Osteoblast (primary cell): ENCODE data around the gene HOXC9. TPM values are rescaled to one million over a fixed set of nuclear protein-coding genes. Genes with fewer than 3 reads are reported as not detected.
"Not testable (repeated sequence)": the region's sequence is repeated elsewhere in the genome, so short reads cannot be mapped to it uniquely, and the experiment has no call there.

ENCODE experiments used
- DNase-seq: peaks from one replicate; pipeline ENCODE4 v3.0.0; 2011; ENCODE audit warnings: low spot score, mixed read lengths; ENCODE audit not compliant: insufficient read length; ENCODE audit errors: missing footprints
- H2AFZ ChIP-seq: 2 replicates; pipeline ENCODE4 v1.6.0; 2011; ENCODE audit warnings: mild to moderate bottlenecking, low read length
- H3K27ac ChIP-seq: 2 replicates; pipeline ENCODE4 v1.5.1; 2011; ENCODE audit warnings: mild to moderate bottlenecking, low read depth, low read length, moderate library complexity
- H3K27me3 ChIP-seq: 2 replicates; pipeline ENCODE4 v1.6.0; 2012; ENCODE audit warnings: mild to moderate bottlenecking, control low read depth, inconsistent platforms, low read length, moderate library complexity; ENCODE audit not compliant: insufficient read depth
- H3K36me3 ChIP-seq: 2 replicates; pipeline ENCODE4 v1.5.1; 2011; ENCODE audit warnings: mild to moderate bottlenecking, low read length, control low read depth, moderate library complexity; ENCODE audit not compliant: insufficient read depth
- H3K4me1 ChIP-seq: 2 replicates; pipeline ENCODE4 v1.5.1; 2011; ENCODE audit warnings: mild to moderate bottlenecking, low read length, control low read depth, moderate library complexity; ENCODE audit not compliant: insufficient read depth
- H3K4me2 ChIP-seq: 2 replicates; pipeline ENCODE4 v1.6.0; 2011; ENCODE audit warnings: mild to moderate bottlenecking, low read length; ENCODE audit not compliant: insufficient read depth
- H3K4me3 ChIP-seq: fragments of 200-600 bp; sonication (generic); 3 replicates; pipeline ENCODE4 v1.5.1; 2012; ENCODE audit warnings: mild to moderate bottlenecking, low read length, inconsistent platforms; ENCODE audit not compliant: insufficient read depth
- H3K79me2 ChIP-seq: 2 replicates; pipeline ENCODE4 v1.6.0; 2012; ENCODE audit warnings: mild to moderate bottlenecking, low read length, control low read depth, inconsistent platforms; ENCODE audit not compliant: insufficient read depth
- H3K9me3 ChIP-seq: 2 replicates; pipeline ENCODE4 v1.5.1; 2011; ENCODE audit warnings: low read depth, low read length, control low read depth
- H4K20me1 ChIP-seq: 2 replicates; pipeline ENCODE4 v1.6.0; 2012; ENCODE audit warnings: mild to moderate bottlenecking, low read length, control low read depth; ENCODE audit not compliant: insufficient read depth
- total RNA-seq: library from RNA; depleted of rRNA; stranded (reverse); fragments of >200 nt; gene quantifications from 2 replicates; pipeline ENCODE4 v1.2.3, GENCODE V29; 2012
- TF ChIP-seq, protein P1 (sequence below): IDR thresholded peaks from 2 replicates; pipeline ENCODE4 v1.5.1; 2011; ENCODE audit warnings: mild to moderate bottlenecking, low read depth, low read length, moderate library complexity; ENCODE audit errors: extremely low read depth

The HOXC9 gene
- total RNA-seq, 1 donor, result 11.6 TPM

DNA sequence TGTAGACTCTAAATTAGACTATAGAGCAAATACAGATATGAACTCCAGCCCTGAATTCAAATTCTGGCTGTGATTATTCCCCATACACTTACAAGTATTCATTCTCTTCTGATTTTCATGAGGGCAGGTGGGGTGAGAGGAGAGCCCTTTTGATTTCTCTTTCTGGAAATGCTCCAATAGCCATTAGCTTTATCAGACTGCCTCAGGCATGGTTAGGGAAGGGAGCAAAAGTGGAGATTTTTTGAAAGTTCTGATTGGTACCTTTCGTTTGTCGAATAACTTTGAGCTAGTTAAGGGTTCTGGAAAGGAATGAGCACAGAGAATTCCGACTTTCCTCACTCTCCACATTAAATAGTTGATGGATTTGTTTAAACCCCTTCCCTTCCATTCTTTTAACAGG, 40.7 kb downstream of the HOXC9 start:
- H3K9me3 ChIP-seq, result no peaks in the 10 kb centered on the region
- H3K4me2 ChIP-seq, result no peak overlapping the region
- H4K20me1 ChIP-seq, result peaks cover 70% of the 10 kb centered on the region
- DNase-seq, result no peak
- H3K36me3 ChIP-seq, result no peaks in the 10 kb centered on the region
- H3K79me2 ChIP-seq, result peaks cover 30% of the 10 kb centered on the region
- H3K4me3 ChIP-seq, result no peak overlapping the region
- H3K27me3 ChIP-seq, result no peaks in the 10 kb centered on the region
- H3K27ac ChIP-seq, result no peak overlapping the region
- H3K4me1 ChIP-seq, result peaks cover 30% of the 10 kb centered on the region
- TF ChIP-seq, protein P1, sequence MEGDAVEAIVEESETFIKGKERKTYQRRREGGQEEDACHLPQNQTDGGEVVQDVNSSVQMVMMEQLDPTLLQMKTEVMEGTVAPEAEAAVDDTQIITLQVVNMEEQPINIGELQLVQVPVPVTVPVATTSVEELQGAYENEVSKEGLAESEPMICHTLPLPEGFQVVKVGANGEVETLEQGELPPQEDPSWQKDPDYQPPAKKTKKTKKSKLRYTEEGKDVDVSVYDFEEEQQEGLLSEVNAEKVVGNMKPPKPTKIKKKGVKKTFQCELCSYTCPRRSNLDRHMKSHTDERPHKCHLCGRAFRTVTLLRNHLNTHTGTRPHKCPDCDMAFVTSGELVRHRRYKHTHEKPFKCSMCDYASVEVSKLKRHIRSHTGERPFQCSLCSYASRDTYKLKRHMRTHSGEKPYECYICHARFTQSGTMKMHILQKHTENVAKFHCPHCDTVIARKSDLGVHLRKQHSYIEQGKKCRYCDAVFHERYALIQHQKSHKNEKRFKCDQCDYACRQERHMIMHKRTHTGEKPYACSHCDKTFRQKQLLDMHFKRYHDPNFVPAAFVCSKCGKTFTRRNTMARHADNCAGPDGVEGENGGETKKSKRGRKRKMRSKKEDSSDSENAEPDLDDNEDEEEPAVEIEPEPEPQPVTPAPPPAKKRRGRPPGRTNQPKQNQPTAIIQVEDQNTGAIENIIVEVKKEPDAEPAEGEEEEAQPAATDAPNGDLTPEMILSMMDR, result no peak
- H2AFZ ChIP-seq, result no peak overlapping the region

DNA sequence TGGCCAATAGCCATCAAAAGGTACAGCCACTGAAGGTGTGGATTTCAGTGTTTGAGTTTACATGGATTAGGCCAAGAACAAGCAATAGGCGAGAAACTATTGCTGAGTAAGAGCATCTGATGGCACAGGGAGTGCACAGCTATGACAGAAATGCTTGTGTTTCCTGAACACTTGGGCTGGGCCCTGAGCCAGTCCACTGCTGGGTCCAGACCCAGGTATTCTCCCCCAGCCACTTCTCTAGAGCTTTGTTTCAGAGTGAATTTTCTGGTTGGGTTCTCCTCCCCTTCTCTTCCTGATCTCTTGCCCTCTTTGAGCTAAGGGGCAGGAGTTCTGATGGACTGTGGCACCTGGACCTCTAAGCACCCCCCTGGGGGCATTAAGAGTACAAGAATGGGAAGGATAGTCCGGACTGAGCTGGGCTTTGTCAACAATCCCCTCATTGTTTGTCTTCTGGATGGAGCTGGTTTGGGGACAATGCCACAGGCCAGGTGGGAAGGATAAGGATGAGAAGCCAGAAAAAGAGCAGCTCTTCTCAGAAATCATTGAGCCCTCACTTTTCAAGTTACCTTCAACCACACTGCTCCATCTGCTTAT, 41.2 kb downstream of the HOXC9 start:
- Histone ChIP-seq H3K4me2 (no peak overlapping the region), H2AFZ (no peak overlapping the region), H3K36me3 (no peaks in the 10 kb centered on the region), H3K4me1 (peaks cover 30% of the 10 kb centered on the region), H3K4me3 (no peak overlapping the region), H3K27ac (no peak overlapping the region), H4K20me1 (peaks cover 70% of the 10 kb centered on the region), H3K27me3 (no peaks in the 10 kb centered on the region), H3K9me3 (no peaks in the 10 kb centered on the region), H3K79me2 (peaks cover 30% of the 10 kb centered on the region)
- DNase-seq, result no peak
- TF ChIP-seq, protein P1, result no peak

DNA sequence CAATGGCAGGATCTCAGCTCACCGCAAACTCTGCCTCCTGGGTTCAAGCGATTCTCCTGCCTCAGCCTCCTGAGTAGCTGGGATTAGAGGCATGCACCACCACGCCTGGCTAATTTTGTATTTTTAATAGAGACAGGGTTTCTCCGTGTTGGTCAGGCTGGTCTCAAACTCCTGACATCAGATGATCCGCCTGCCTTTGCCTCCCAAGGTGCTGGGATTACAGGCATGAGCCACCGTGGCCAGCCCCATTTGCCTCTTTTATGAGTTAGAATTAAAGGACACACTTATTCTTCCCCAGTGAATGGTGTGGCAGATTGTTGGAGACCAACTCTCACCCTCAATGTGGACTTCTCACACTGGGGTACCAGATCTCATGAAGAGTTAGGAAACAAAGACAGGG, 42.1 kb downstream of the HOXC9 start:
- H3K4me1 ChIP-seq, result peaks cover 26% of the 10 kb centered on the region
- H3K27me3 ChIP-seq, H3K4me2 ChIP-seq, H3K4me3 ChIP-seq, DNase-seq, H3K27ac ChIP-seq, H3K36me3 ChIP-seq, H2AFZ ChIP-seq, H3K9me3 ChIP-seq: not testable (repeated sequence)
- peaks cover 29% of the 10 kb centered on the region for H3K79me2 ChIP-seq
- H4K20me1 ChIP-seq, result peaks cover 64% of the 10 kb centered on the region

DNA sequence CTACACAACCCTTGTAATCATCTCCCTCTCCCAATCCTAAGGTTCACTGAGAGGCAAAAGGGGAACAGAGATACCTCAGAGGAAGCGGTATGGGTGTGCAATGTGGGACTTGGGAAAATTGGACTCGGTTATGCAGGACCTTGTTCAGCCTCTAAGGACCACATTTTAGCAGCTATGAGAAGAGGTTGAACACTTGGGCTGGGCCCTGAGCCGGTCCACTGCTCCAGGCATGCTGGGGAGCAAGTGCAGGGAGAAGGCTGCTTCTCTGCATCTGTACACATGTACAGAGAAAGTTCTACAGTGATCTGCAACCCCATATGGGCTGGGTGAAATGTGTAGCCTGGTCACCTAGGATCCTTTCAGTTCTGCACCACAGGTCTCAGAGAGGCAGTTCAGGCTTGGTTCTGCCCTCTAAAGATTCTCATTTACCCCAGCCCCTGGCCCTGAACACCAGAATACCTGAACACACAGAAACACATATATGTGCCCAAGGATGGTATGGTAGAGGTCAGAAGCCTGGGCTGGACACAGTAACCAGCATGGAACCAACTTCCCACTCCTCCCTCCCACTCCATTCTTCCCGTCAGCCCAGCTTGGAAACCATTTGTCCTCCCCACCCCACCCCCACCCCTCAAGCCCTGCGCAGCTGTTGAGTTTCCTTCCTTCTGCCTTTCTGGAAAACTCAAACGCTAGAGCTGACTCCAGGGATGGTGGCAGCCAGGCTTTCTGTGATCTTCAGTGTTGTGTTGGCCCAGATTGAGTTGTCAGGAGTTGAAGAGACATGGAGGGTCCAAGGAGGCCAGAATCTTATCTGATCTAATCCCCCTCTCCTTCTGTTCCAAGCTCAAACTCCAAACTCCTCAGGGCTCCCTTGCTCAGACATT, 43.3 kb downstream of the HOXC9 start:
- Histone ChIP-seq H3K9me3 (no peaks in the 10 kb centered on the region), H3K36me3 (no peaks in the 10 kb centered on the region), H3K4me1 (peaks cover 20% of the 10 kb centered on the region), H3K4me2 (no peak overlapping the region), H3K4me3 (no peak overlapping the region), H3K79me2 (peaks cover 26% of the 10 kb centered on the region), H3K27me3 (no peaks in the 10 kb centered on the region), H2AFZ (no peak overlapping the region), H3K27ac (no peak overlapping the region), H4K20me1 (peaks cover 58% of the 10 kb centered on the region)
- TF ChIP-seq, protein P1, result no peak
- no peak for DNase-seq
